IMR-90 (cell line): ENCODE data around the gene ZNF669.

ENCODE experiments used
- BHLHE40 ChIP-seq: fragments of 150-350 bp; IDR thresholded peaks from 2 replicates; pipeline ENCODE4 v1.6.1; 2016; ENCODE audit warnings: mild to moderate bottlenecking, low read depth, low read length
- CEBPB ChIP-seq: IDR thresholded peaks from 2 replicates; pipeline ENCODE4 v1.6.1; 2012; ENCODE audit warnings: low read depth, low read length, improper control_type of control experiment
- FOS ChIP-seq: fragments of 150-350 bp; IDR thresholded peaks from 2 replicates; pipeline ENCODE4 v1.6.1; 2016; ENCODE audit warnings: low read depth, low read length
- MXI1 ChIP-seq: IDR thresholded peaks from 2 replicates; pipeline ENCODE4 v1.6.1; 2012; ENCODE audit warnings: low read depth, mild to moderate bottlenecking, low read length, moderate library complexity, borderline replicate concordance
- NFE2L2 ChIP-seq: fragments of 150-350 bp; IDR thresholded peaks from 2 replicates; pipeline ENCODE4 v1.6.1; 2016; ENCODE audit warnings: low read depth, mild to moderate bottlenecking, low read length
- POLR2A ChIP-seq: IDR thresholded peaks from 2 replicates; pipeline ENCODE4 v1.6.1; 2012; ENCODE audit warnings: mild to moderate bottlenecking, low read depth, low read length
- RAD21 ChIP-seq: IDR thresholded peaks from 2 replicates; pipeline ENCODE4 v1.6.1; 2012; ENCODE audit warnings: low read length, improper control_type of control experiment
- RCOR1 ChIP-seq: IDR thresholded peaks from 2 replicates; pipeline ENCODE4 v1.6.1; 2012; ENCODE audit warnings: mild to moderate bottlenecking, low read length, improper control_type of control experiment; ENCODE audit not compliant: insufficient replicate concordance
- RFX5 ChIP-seq: IDR thresholded peaks from 2 replicates; pipeline ENCODE4 v1.8.0; 2012; ENCODE audit warnings: low read depth, mild to moderate bottlenecking, low read length, moderate library complexity
- SMC3 ChIP-seq: fragments of 150-350 bp; IDR thresholded peaks from 2 replicates; pipeline ENCODE4 v1.6.1; 2016; ENCODE audit warnings: low read depth, mild to moderate bottlenecking, antibody characterized with exemption, low read length, moderate library complexity
- TF ChIP-seq, protein P1 (sequence below): conservative IDR thresholded peaks from 2 replicates; pipeline ENCODE4 v1.5.1; 2012; ENCODE audit warnings: mild to moderate bottlenecking, low read depth, low read length, improper control_type of control experiment
- TF ChIP-seq, protein P2 (sequence below): fragments of 150-350 bp; IDR thresholded peaks from 2 replicates; pipeline ENCODE4 v1.6.1; 2016; ENCODE audit warnings: low read depth, mild to moderate bottlenecking, low read length, moderate library complexity, borderline replicate concordance
- TF ChIP-seq, protein P3 (sequence below): fragments of 150-350 bp; IDR thresholded peaks from 2 replicates; pipeline ENCODE4 v1.6.1; 2017; ENCODE audit warnings: mild to moderate bottlenecking, antibody characterized with exemption, low read length, low read depth

DNA sequence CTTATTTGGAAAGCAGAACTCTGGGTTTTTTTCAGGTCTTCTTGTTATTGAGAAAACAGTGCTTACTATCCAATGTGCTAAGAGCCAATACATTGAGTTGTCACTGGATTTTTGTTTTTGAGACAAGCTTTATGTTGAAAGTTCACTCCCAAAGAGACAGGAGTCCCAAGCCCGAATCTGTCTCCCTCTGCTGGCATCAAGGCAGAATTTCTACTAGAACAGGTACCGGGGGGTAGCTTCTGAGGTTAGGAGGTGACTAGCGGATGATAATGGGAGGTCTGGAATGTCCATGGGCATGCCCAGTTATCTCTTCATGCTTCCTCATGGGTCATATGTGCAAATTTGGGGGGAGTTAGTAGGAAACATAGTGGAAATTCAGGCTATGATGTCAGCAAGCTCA is 42.5 kb upstream of the ZNF669 start:
- no peak for TF ChIP-seq RCOR1
- TF ChIP-seq, protein P1, sequence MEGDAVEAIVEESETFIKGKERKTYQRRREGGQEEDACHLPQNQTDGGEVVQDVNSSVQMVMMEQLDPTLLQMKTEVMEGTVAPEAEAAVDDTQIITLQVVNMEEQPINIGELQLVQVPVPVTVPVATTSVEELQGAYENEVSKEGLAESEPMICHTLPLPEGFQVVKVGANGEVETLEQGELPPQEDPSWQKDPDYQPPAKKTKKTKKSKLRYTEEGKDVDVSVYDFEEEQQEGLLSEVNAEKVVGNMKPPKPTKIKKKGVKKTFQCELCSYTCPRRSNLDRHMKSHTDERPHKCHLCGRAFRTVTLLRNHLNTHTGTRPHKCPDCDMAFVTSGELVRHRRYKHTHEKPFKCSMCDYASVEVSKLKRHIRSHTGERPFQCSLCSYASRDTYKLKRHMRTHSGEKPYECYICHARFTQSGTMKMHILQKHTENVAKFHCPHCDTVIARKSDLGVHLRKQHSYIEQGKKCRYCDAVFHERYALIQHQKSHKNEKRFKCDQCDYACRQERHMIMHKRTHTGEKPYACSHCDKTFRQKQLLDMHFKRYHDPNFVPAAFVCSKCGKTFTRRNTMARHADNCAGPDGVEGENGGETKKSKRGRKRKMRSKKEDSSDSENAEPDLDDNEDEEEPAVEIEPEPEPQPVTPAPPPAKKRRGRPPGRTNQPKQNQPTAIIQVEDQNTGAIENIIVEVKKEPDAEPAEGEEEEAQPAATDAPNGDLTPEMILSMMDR: no peak
- TF ChIP-seq, protein P2, sequence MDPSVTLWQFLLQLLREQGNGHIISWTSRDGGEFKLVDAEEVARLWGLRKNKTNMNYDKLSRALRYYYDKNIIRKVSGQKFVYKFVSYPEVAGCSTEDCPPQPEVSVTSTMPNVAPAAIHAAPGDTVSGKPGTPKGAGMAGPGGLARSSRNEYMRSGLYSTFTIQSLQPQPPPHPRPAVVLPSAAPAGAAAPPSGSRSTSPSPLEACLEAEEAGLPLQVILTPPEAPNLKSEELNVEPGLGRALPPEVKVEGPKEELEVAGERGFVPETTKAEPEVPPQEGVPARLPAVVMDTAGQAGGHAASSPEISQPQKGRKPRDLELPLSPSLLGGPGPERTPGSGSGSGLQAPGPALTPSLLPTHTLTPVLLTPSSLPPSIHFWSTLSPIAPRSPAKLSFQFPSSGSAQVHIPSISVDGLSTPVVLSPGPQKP: no peak
- no peak for TF ChIP-seq RAD21
- TF ChIP-seq, protein P3, sequence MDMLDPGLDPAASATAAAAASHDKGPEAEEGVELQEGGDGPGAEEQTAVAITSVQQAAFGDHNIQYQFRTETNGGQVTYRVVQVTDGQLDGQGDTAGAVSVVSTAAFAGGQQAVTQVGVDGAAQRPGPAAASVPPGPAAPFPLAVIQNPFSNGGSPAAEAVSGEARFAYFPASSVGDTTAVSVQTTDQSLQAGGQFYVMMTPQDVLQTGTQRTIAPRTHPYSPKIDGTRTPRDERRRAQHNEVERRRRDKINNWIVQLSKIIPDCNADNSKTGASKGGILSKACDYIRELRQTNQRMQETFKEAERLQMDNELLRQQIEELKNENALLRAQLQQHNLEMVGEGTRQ: no peak
- no peak for TF ChIP-seq CEBPB
- no peak for TF ChIP-seq POLR2A
- no peak for TF ChIP-seq MXI1
- TF ChIP-seq FOS: no peak
- no peak for TF ChIP-seq SMC3
- TF ChIP-seq RFX5: no peak
- no peak for TF ChIP-seq BHLHE40
- TF ChIP-seq NFE2L2: no peak
